ENCODE results near the gene PPIL1. TPM values are rescaled to one million over a fixed set of nuclear protein-coding genes. Genes with fewer than 3 reads are reported as not detected.

Gene PPIL1
- total RNA-seq, 2 donors from 2014 or later: 41.1 to 53.7 TPM

- no peaks in the 10 kb centered on the region for H3K27me3 ChIP-seq
- H3K27ac ChIP-seq: peak overlapping the region; percentile 85 to 91
- no peaks in the 10 kb centered on the region for H3K9me3 ChIP-seq
- peaks cover 13% of the 10 kb centered on the region for H3K36me3 ChIP-seq
- H3K4me1 ChIP-seq: peaks cover 0 to 70% of the 10 kb centered on the region in 2 donors
- peak overlapping the region in 1 of 2 donors; percentile 2 for H3K4me3 ChIP-seq
- no peak for TF ChIP-seq CTCF (IDR thresholded peaks at IDR 0.05)
- no peak for DNase-seq (ENCODE audit: low spot score)
Observed at GRCh38 chr6:36845233-36845632, 29.4 kb downstream of the PPIL1 start.

- H3K27me3 ChIP-seq: no peaks in the 10 kb centered on the region
- peaks cover 13% of the 10 kb centered on the region for H3K36me3 ChIP-seq
- peaks cover 0 to 67% of the 10 kb centered on the region in 2 donors for H3K4me1 ChIP-seq
- peak overlapping the region; percentile 85 to 91 for H3K27ac ChIP-seq
- H3K4me3 ChIP-seq: peak overlapping the region; percentile 40 to 49
- TF ChIP-seq CTCF (IDR thresholded peaks at IDR 0.05): no peak
- H3K9me3 ChIP-seq: no peaks in the 10 kb centered on the region
- no peak for DNase-seq (ENCODE audit: low spot score)
Observed at GRCh38 chr6:36844232-36845170, 30.1 kb downstream of the PPIL1 start.

GRCh38 chr6:36843170-36843569 lies 31.4 kb downstream of the PPIL1 start:
- DNase-seq (ENCODE audit: low spot score): no peak
- Histone ChIP-seq H3K4me1 (peaks cover 0 to 62% of the 10 kb centered on the region in 2 donors), H3K27ac (peak overlapping the region; percentile 85 to 91), H3K36me3 (peaks cover 13% of the 10 kb centered on the region), H3K9me3 (no peaks in the 10 kb centered on the region), H3K27me3 (no peaks in the 10 kb centered on the region), H3K4me3 (peak overlapping the region; percentile 40 to 49)
- TF ChIP-seq CTCF (IDR thresholded peaks at IDR 0.05): no peak

GRCh38 chr6:36841756-36842155 lies 32.8 kb downstream of the PPIL1 start:
- no peak for DNase-seq (ENCODE audit: low spot score)
- TF ChIP-seq CTCF (IDR thresholded peaks at IDR 0.05): no peak
- H3K4me1 ChIP-seq: peaks cover 0 to 61% of the 10 kb centered on the region in 2 donors
- peak overlapping the region; percentile 40 to 49 for H3K4me3 ChIP-seq
- no peaks in the 10 kb centered on the region for H3K9me3 ChIP-seq
- peaks cover 13% of the 10 kb centered on the region for H3K36me3 ChIP-seq
- peak overlapping the region; percentile 85 to 91 for H3K27ac ChIP-seq
- H3K27me3 ChIP-seq: no peaks in the 10 kb centered on the region

- H3K27ac ChIP-seq: peak overlapping the region; percentile 85 to 91
- DNase-seq (ENCODE audit: low spot score): no peak
- H3K4me3 ChIP-seq: peak overlapping the region; percentile 49 to 64
- no peaks in the 10 kb centered on the region for H3K9me3 ChIP-seq
- TF ChIP-seq CTCF (IDR thresholded peaks at IDR 0.05): no peak
- H3K27me3 ChIP-seq: no peaks in the 10 kb centered on the region
- peaks cover 13% of the 10 kb centered on the region for H3K36me3 ChIP-seq
- H3K4me1 ChIP-seq: peaks cover 0 to 69% of the 10 kb centered on the region in 2 donors
Observed at GRCh38 chr6:36840432-36841403, 33.9 kb downstream of the PPIL1 start.

Measured in right atrium auricular region (tissue), 2 donors.